ENCODE data around the gene OR6J1. TPM values are rescaled to one million over a fixed set of nuclear protein-coding genes. Genes with fewer than 3 reads are reported as not detected.

The OR6J1 gene
- total RNA-seq, 2 donors from 2014 or later = not detected

DNA sequence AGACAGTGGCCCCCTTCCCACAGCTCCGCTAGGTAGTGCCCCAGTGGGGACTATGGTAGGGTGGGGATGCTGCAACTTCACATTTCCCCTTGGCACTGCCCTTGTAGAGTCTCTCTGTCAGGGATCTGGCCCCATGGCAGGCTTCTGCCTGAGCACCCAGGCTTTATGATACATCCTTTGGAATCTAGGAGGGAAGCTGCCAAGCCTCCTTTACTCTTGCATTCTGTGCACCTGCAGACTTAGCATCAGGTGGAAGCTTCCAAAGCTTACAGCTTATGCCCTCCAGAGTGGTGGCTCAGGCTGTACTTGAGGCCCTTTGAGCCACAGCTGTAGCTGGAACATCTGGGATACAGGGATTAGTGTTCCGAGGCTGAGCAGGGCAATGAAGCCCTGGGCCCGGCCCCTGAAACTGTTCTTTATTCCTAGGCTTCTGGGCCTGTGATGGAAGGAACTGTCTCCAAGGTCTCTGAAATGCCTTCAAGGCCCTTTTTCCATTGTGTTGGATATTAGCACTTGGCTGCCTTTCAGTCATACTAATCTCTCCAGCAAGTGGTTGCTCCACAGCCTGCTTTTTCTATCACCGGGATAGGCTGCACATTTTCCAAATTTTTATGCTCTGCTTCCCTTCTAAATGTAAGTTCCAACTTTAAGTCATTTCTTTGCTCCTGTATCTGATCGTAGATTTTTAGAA is 22.2 kb upstream of the OR6J1 start:
- H3K9me3 ChIP-seq = no peaks in the 10 kb centered on the region
- no peaks in the 10 kb centered on the region for H3K4me1 ChIP-seq
- no peaks in the 10 kb centered on the region for H3K27me3 ChIP-seq
- no peak for DNase-seq (ENCODE audit: low spot score)
- H3K27ac ChIP-seq = no peak overlapping the region
- no peak overlapping the region for H3K4me3 ChIP-seq
- TF ChIP-seq, protein P1, sequence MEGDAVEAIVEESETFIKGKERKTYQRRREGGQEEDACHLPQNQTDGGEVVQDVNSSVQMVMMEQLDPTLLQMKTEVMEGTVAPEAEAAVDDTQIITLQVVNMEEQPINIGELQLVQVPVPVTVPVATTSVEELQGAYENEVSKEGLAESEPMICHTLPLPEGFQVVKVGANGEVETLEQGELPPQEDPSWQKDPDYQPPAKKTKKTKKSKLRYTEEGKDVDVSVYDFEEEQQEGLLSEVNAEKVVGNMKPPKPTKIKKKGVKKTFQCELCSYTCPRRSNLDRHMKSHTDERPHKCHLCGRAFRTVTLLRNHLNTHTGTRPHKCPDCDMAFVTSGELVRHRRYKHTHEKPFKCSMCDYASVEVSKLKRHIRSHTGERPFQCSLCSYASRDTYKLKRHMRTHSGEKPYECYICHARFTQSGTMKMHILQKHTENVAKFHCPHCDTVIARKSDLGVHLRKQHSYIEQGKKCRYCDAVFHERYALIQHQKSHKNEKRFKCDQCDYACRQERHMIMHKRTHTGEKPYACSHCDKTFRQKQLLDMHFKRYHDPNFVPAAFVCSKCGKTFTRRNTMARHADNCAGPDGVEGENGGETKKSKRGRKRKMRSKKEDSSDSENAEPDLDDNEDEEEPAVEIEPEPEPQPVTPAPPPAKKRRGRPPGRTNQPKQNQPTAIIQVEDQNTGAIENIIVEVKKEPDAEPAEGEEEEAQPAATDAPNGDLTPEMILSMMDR (IDR thresholded peaks at IDR 0.05) = no peak
- no peaks in the 10 kb centered on the region for H3K36me3 ChIP-seq

DNA sequence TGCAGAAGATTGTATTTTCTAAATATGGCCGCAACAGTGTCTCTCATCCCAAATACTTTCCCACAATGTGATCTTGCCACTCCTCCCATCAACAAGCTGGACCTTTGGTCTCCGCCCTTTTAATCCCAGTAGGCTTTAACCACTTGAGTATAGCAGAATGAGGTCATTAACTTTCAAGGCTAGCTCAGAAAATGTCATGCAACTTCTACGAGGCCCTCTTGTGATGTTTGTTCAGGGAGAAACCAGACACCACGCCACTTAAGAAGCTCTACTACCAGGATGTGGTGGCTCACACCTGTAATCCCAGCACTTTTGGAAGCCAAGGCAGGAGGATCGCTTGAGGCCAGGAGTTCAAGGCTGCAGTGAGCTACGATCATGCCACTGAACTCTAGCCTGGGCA is 20.1 kb upstream of the OR6J1 start:
- H3K4me3 ChIP-seq = no peak overlapping the region

DNA sequence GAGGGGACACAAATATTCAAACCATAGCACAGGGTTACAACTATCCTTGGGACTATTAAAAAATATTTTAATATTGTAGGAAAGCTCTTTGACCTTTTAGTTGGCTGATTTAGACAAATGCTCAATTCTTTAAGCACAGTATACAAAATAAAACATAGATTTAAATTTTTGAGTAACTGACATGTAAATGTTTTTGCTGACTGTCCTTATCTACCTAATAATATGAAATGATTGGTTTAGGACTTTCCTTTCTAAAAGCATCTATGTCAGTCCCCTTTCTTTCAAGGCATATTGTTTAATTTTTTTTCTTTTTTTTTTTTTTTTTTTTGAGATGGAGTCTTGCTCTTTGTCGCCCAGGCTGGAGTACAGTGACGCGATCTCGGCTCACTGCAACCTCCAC is 16.5 kb upstream of the OR6J1 start:
- Histone ChIP-seq H3K4me3 (no peak overlapping the region), H3K27ac (no peak overlapping the region), H3K4me1 (no peaks in the 10 kb centered on the region), H3K36me3 (no peaks in the 10 kb centered on the region), H3K9me3 (no peaks in the 10 kb centered on the region), H3K27me3 (no peaks in the 10 kb centered on the region)
- TF ChIP-seq, protein P1 (IDR thresholded peaks at IDR 0.05) = no peak
- DNase-seq (ENCODE audit: low spot score) = no peak

More for the DNA sequence above, 20.1 kb upstream of the OR6J1 start:
- TF ChIP-seq, protein P1 (IDR thresholded peaks at IDR 0.05) = no peak
- Histone ChIP-seq H3K36me3 (no peaks in the 10 kb centered on the region), H3K4me1 (no peaks in the 10 kb centered on the region), H3K27me3 (no peaks in the 10 kb centered on the region), H3K9me3 (no peaks in the 10 kb centered on the region), H3K27ac (no peak overlapping the region)
- DNase-seq (ENCODE audit: low spot score) = no peak

DNA sequence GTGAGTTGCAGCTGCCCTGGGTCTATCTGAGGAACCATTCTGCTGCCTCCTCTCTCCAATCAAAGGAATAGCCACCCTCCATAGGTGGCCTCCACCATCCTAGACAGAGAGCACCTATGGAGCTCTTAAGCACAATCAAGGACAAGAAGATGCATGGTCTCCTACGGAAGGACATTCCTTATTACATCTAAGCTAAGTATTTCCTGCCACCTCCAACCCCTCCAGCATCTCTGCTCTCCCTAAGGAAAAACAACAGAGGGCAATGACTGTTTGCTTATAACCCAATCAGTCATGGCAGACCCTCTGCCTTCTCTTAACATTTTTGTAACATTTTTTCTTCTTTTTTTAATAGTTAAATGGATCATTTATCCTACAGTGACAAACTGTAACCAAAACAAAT is 14.8 kb upstream of the OR6J1 start:
- Histone ChIP-seq H3K4me3 (no peak overlapping the region), H3K36me3 (no peaks in the 10 kb centered on the region), H3K9me3 (no peaks in the 10 kb centered on the region)

DNA sequence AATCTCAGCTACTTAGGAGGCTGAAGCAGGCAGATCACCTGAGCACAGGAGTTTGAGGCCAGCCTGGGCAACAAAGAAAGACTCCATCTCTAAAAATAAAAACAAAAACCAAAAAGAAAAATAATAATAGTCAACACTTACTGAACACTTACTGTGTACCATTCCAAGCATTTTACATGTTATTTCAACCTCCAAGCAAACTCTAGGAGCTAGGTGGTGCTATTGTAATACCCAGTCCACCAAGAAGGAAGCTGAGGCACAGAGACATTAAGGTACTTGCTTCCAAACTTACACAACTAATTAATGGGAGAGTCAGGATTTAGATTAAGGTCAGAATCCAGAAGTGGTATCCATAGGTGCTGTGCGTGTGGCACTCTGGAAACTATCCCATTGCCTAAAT is 13.7 kb upstream of the OR6J1 start:
- H3K27me3 ChIP-seq = no peaks in the 10 kb centered on the region
- H3K4me3 ChIP-seq = no peak overlapping the region
- H3K27ac ChIP-seq = no peak overlapping the region
- H3K36me3 ChIP-seq = no peaks in the 10 kb centered on the region
- DNase-seq (ENCODE audit: low spot score) = no peak
- TF ChIP-seq, protein P1 (IDR thresholded peaks at IDR 0.05) = peak in 1 of 2 donors; percentile 57
- H3K9me3 ChIP-seq = no peaks in the 10 kb centered on the region
- no peaks in the 10 kb centered on the region for H3K4me1 ChIP-seq

More for the DNA sequence above, 14.8 kb upstream of the OR6J1 start:
- TF ChIP-seq, protein P1 (IDR thresholded peaks at IDR 0.05) = no peak
- Histone ChIP-seq H3K4me1 (no peaks in the 10 kb centered on the region), H3K27me3 (no peaks in the 10 kb centered on the region), H3K27ac (no peak overlapping the region)
- DNase-seq (ENCODE audit: low spot score) = no peak

Measured in right atrium auricular region (tissue), 2 donors.